ENCODE results near the gene WASHC3.
A peak's percentile ranks its signal among the peaks of the same experiment; 100 is the strongest.

The WASHC3 gene

DNA sequence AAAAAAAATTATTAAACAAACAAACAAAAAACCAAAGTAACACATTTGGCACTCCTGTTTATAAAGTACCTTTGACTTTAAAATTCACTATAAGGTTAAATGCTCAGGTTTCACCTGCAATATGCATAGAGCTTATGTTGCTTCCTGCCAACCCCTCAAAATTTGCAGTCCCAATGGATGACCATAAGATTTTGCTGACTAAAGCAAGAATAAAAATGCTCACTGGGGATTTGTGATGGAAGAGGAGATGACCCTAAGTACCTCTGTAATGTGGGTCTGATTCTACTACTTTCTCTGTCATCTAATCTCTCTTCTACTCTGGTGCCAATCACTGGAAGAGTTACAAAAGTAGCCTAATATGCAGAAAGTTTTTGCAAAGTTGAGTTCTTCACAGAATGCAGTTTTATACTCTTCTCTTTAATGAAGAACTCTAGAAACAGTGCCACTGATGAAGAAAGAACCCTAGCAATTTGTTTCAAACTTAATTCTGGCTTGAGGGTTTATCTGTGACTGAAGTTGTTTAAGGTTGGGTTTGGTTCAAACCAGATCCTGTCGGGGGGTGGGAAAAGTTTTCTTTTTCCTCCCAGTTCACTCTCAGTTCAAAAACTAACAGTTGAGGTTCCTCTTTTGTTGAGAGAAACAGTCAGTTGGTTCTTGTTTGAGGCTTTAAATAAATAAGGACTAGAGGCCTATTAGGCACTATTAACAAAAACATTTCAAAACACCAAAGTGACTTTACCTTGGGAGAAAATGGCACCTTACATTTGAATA is 10.9 kb downstream of the WASHC3 start:
- H3K4me3 ChIP-seq (ENCODE audit: low read length): no peak overlapping the region
- DNase-seq (ENCODE audit: low read depth): no peak
- TF ChIP-seq, protein P1, sequence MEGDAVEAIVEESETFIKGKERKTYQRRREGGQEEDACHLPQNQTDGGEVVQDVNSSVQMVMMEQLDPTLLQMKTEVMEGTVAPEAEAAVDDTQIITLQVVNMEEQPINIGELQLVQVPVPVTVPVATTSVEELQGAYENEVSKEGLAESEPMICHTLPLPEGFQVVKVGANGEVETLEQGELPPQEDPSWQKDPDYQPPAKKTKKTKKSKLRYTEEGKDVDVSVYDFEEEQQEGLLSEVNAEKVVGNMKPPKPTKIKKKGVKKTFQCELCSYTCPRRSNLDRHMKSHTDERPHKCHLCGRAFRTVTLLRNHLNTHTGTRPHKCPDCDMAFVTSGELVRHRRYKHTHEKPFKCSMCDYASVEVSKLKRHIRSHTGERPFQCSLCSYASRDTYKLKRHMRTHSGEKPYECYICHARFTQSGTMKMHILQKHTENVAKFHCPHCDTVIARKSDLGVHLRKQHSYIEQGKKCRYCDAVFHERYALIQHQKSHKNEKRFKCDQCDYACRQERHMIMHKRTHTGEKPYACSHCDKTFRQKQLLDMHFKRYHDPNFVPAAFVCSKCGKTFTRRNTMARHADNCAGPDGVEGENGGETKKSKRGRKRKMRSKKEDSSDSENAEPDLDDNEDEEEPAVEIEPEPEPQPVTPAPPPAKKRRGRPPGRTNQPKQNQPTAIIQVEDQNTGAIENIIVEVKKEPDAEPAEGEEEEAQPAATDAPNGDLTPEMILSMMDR (conservative IDR thresholded peaks at IDR 0.05; ENCODE audit: low read depth, low read length): no peak

DNA sequence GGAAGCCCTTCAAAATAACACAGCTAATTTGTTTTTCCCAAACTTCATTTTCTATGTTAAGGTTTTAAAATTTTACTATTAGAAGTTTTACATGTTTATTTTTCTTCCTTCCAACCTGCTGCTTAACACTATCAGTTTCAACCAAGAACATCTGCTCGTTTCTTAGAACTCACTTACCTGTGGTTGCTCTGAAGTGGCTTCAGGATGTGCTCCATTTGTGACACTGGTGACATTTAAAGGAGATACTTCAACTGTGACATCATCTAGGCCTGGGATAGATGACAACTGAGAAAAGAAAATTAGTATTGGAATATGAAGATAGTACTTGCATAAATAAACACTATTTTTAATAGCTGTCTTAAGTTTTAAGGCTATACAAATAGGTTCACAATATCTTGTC is 17.9 kb downstream of the WASHC3 start:
- TF ChIP-seq, protein P1 (conservative IDR thresholded peaks at IDR 0.05; ENCODE audit: low read depth, low read length): no peak
- DNase-seq (ENCODE audit: low read depth): no peak
- H3K4me3 ChIP-seq (ENCODE audit: low read length): no peak overlapping the region

DNA sequence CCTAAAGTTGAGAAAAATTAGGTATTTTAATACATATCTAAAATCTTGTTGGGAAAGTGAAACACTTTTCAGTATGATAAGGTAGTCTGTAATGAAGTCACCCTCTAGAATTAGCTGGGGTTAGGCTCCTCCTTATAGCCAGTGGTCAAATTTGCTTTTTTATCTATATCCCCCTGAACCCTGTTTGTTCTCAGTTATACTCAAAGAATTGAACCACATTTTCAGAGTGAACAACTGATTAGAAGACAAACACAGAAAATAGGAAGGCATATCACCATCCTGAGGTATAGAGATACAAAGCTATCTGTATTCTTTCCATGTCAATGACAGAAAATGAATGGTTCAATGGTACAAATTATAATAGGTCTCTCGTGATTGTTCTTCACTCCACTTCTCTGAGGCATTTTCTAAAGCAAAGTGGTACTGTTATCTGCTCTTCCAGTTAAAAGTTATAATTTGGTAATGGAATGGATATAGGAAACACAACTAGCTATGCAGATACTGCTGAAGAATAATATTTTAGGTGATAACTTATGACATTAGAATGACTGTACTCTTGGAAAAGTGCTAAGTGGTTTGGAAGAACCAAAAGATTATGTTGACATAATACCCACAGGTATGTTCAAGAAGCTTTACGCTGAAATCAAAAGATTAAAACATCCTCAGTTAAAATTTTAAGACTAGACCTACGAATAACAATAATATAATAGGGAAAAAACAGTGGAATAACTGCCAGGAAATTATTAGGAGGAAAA is 27.6 kb downstream of the WASHC3 start:
- TF ChIP-seq, protein P1 (conservative IDR thresholded peaks at IDR 0.05; ENCODE audit: low read depth, low read length): no peak
- no peak for DNase-seq (ENCODE audit: low read depth)
- no peak overlapping the region for H3K4me3 ChIP-seq (ENCODE audit: low read length)

DNA sequence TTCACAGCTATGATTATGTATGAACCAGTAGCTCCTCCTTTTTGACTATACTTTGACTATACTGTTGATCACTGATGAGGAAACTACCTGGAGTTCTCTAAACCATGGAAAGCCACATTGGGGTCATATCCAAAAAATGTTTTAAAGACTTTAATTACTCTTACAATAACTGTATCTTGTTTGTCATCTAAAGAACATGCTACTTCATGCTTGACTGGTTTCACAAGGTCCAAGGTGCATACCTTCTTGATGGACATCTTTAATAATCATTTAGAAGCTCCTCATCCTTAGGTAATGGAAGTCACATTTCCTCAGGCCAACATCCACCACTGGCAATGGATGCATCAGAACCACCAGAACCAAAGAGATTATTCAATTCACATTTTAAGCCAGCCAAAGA is 29.9 kb downstream of the WASHC3 start:
- TF ChIP-seq, protein P1 (conservative IDR thresholded peaks at IDR 0.05; ENCODE audit: low read depth, low read length): no peak
- no peak for DNase-seq (ENCODE audit: low read depth)
- H3K4me3 ChIP-seq (ENCODE audit: low read length): no peak overlapping the region

DNA sequence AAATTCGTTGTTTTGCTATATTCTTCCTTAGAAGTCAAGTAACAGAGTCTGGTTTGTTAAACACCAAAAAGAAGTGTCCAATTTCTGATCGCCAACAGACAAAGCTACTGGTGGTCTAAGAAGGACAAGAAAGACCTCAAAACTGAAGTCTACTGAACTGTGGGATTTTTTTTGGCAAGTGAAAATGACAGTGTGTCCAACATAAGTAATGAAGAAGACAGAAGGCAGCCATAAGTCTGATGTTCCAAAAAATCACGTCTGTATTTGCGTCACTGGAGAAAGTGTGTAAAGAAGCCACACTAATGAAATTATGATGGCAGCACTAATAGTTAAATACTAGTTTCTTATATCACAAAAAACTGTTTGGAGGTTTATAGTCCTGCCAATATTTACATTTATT is 32.6 kb downstream of the WASHC3 start:
- no peak overlapping the region for H3K4me3 ChIP-seq (ENCODE audit: low read length)
- DNase-seq (ENCODE audit: low read depth): no peak
- TF ChIP-seq, protein P1 (conservative IDR thresholded peaks at IDR 0.05; ENCODE audit: low read depth, low read length): no peak

DNA sequence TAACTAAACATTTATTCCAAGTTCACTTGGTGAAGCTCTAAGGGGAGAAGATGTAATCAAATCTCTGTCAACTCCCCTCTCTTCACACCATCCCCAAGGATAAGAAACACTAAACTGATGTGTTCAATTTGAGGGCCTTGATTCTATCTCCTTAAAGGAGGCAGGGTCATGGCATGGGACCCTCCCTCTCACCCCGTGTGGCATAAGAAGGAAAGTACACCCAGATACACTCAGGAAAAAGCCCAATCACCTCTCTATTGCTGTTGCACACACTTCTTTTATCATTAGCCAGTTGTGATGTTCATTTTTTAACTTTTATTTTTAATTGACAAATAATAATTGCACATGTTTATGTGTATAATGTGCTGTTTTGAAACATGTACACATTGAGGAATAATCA is 35.1 kb downstream of the WASHC3 start:
- H3K4me3 ChIP-seq (ENCODE audit: low read length): no peak overlapping the region
- TF ChIP-seq, protein P1 (conservative IDR thresholded peaks at IDR 0.05; ENCODE audit: low read depth, low read length): no peak
- DNase-seq (ENCODE audit: low read depth): no peak

DNA sequence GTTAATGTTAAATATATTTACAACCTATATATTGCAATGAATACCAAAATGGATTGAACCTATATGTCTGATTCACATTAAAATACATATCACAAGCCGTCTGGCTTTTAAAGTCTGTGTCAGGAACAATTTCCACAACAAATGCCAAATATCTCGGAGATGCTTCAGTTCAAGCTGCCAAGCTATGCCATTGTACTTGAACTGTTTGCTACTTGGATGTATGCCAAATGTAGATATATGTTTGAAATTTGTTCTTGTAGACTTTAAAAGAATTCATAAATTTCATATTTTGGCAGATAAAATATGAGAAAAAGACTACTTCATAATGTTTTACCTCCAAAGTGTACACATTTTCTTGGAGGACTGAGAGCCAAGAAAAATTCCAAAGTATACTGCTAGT is 37.0 kb downstream of the WASHC3 start:
- no peak overlapping the region for H3K4me3 ChIP-seq (ENCODE audit: low read length)
- TF ChIP-seq, protein P1 (conservative IDR thresholded peaks at IDR 0.05; ENCODE audit: low read depth, low read length): no peak
- peak; percentile 2 for DNase-seq (ENCODE audit: low read depth)

All from retinal pigment epithelial cell (primary cell).